MCF 10A (cell line): ENCODE data around the gene CACUL1. TPM values are rescaled to one million over a fixed set of nuclear protein-coding genes. Genes with fewer than 3 reads are reported as not detected.

Experiments
- BruUV-seq: library from RNA; stranded (reverse); fragments of 400-500 nt; replicated peaks from 2 replicates; lab custom pipeline; 2021; lab: Mats Ljungman, UMichigan
- CTCF ChIA-PET: fragments of 300-600 bp; sonication (Branson Sonifier 250); formaldehyde crosslinking; extraction: SDS; loops from one replicate; lab custom pipeline; 2021; ENCODE audit warnings: antibody characterized with exemption, inconsistent platforms; lab: Yijun Ruan, JAX
- POLR2A ChIA-PET: fragments of 300-600, 350-650 bp; sonication (Branson Sonifier 250); formaldehyde crosslinking; extraction: SDS; loops from one replicate; lab custom pipeline; 2020; ENCODE audit warnings: antibody characterized with exemption, inconsistent platforms; lab: Yijun Ruan, JAX
- DNase-seq: peaks from one replicate; pipeline ENCODE4 v3.0.0-alpha.2; 2018; ENCODE audit not compliant: unreplicated experiment
- H3K27ac Mint-ChIP-seq: one replicate; pipeline ENCODE4 v1.8.0; 2022; ENCODE audit warnings: mild to moderate bottlenecking, low read depth, mixed read lengths; ENCODE audit not compliant: unreplicated experiment
- H3K27me3 Mint-ChIP-seq: one replicate; pipeline ENCODE4 v1.8.0; 2022; ENCODE audit warnings: mixed read lengths; ENCODE audit not compliant: insufficient read depth, unreplicated experiment
- H3K36me3 Mint-ChIP-seq: one replicate; pipeline ENCODE4 v1.8.0; 2022; ENCODE audit warnings: mild to moderate bottlenecking, moderate library complexity, mixed read lengths; ENCODE audit not compliant: insufficient read depth, unreplicated experiment
- H3K4me1 Mint-ChIP-seq: one replicate; pipeline ENCODE4 v1.8.0; 2022; ENCODE audit warnings: mixed read lengths; ENCODE audit not compliant: insufficient read depth, unreplicated experiment
- H3K4me3 Mint-ChIP-seq: one replicate; pipeline ENCODE4 v1.8.0; 2022; ENCODE audit warnings: mild to moderate bottlenecking, moderate library complexity, mixed read lengths; ENCODE audit not compliant: unreplicated experiment
- H3K9me3 Mint-ChIP-seq: one replicate; pipeline ENCODE4 v1.8.0; 2022; ENCODE audit warnings: mixed read lengths; ENCODE audit not compliant: unreplicated experiment
- CTCF ChIP-seq: fragments of 200-600 bp; IDR thresholded peaks from one replicate; pipeline ENCODE4 v1.8.0; 2022; ENCODE audit warnings: antibody characterized with exemption, mild to moderate bottlenecking; ENCODE audit not compliant: unreplicated experiment
- intact Hi-C: fragments of 100-400 bp; cut with micrococcal nuclease; formaldehyde crosslinking; loops from 2 replicates; pipeline ENCODE4 v1.14.1; 2022
- total RNA-seq: library from RNA; stranded (reverse); gene quantifications from 2 replicates; pipeline ENCODE4 v1.2.3, GENCODE V29; 2022

The CACUL1 gene
- total RNA-seq, 1 experiment from 2014 or later: 45.9 TPM

GRCh38 chr10:118725886-118726500 is 28.8 kb downstream of the CACUL1 start:
- no peak overlapping the region for H3K27ac Mint-ChIP-seq
- no peak for TF ChIP-seq CTCF
- H3K9me3 Mint-ChIP-seq: no peaks in the 10 kb centered on the region
- POLR2A ChIA-PET: interaction anchor here (0.8 to 2.4 kb wide), 4 partner anchors 10 to 29 kb away, joined by 4 to 10 read pairs (median 4); partner anchors contain the start of gene CACUL1
- CTCF ChIA-PET: interaction anchor here (0.6 to 2.4 kb wide), 4 partner anchors 10 to 221 kb away, joined by 3 to 10 read pairs (median 7); no protein-coding TSS in a partner anchor
- H3K4me3 Mint-ChIP-seq: no peak overlapping the region
- H3K27me3 Mint-ChIP-seq: no peaks in the 10 kb centered on the region
- peaks cover 34% of the 10 kb centered on the region for H3K4me1 Mint-ChIP-seq
- intact Hi-C loops: no loop called here
- peaks cover 9% of the 10 kb centered on the region for H3K36me3 Mint-ChIP-seq
- DNase-seq: no peak
- no TSS peak for BruUV-seq

GRCh38 chr10:118723466-118723865 is 31.3 kb downstream of the CACUL1 start:
- Mint-ChIP-seq H3K27me3 (no peaks in the 10 kb centered on the region), H3K9me3 (no peaks in the 10 kb centered on the region), H3K4me3 (no peak overlapping the region), H3K36me3 (peaks cover 9% of the 10 kb centered on the region), H3K4me1 (peaks cover 16% of the 10 kb centered on the region), H3K27ac (no peak overlapping the region)
- no TSS peak for BruUV-seq
- ChIA-PET POLR2A (interaction anchor here (0.7 kb wide), 1 partner anchor 14 kb away, joined by 3 read pairs; no protein-coding TSS in a partner anchor), CTCF (interaction anchor here (0.5 to 8.1 kb wide), 5 partner anchors 15 to 155 kb away, joined by 3 to 161 read pairs (median 3); no protein-coding TSS in a partner anchor)
- TF ChIP-seq CTCF: no peak
- intact Hi-C loops: no loop called here
- DNase-seq: no peak

- Mint-ChIP-seq H3K36me3 (peaks cover 15% of the 10 kb centered on the region), H3K9me3 (no peaks in the 10 kb centered on the region), H3K4me1 (peaks cover 14% of the 10 kb centered on the region), H3K4me3 (no peak overlapping the region), H3K27me3 (no peaks in the 10 kb centered on the region), H3K27ac (no peak overlapping the region)
- CTCF ChIA-PET: interaction anchor here (0.8 to 8.1 kb wide), 6 partner anchors 9 to 153 kb away, joined by 3 to 161 read pairs (median 5); no protein-coding TSS in a partner anchor
- POLR2A ChIA-PET: interaction anchor here (0.7 to 1.5 kb wide), 3 partner anchors 31 to 132 kb away, joined by 3 to 6 read pairs (median 4); partner anchors contain the start of gene CACUL1
- no peak for DNase-seq
- TF ChIP-seq CTCF: no peak
- intact Hi-C loops: loop anchor here (1.0 to 2.0 kb wide), 2 partner anchors 79 to 153 kb away; no protein-coding TSS in a partner anchor
- BruUV-seq: no TSS peak
Observed at GRCh38 chr10:118721539-118721876, 33.3 kb downstream of the CACUL1 start.

- peak; percentile 72 for DNase-seq
- POLR2A ChIA-PET: interaction anchor here (1.0 to 1.5 kb wide), 3 partner anchors 32 to 151 kb away, joined by 3 to 6 read pairs (median 5); partner anchors contain the start of gene CACUL1
- no peaks in the 10 kb centered on the region for H3K9me3 Mint-ChIP-seq
- H3K36me3 Mint-ChIP-seq: peaks cover 17% of the 10 kb centered on the region
- CTCF ChIA-PET: interaction anchor here (0.6 to 8.1 kb wide), 16 partner anchors 8 to 1300 kb away, joined by 3 to 161 read pairs (median 4); no protein-coding TSS in a partner anchor
- TF ChIP-seq CTCF: peak; percentile 56
- H3K27me3 Mint-ChIP-seq: no peaks in the 10 kb centered on the region
- no TSS peak for BruUV-seq
- no peak overlapping the region for H3K4me3 Mint-ChIP-seq
- intact Hi-C loops: loop anchor here (1.0 to 2.0 kb wide), 2 partner anchors 80 to 153 kb away; no protein-coding TSS in a partner anchor
- peaks cover 8% of the 10 kb centered on the region for H3K4me1 Mint-ChIP-seq
- H3K27ac Mint-ChIP-seq: no peak overlapping the region
Observed at GRCh38 chr10:118720685-118721538, 33.9 kb downstream of the CACUL1 start.
